WERI-Rb-1 (cell line): ENCODE results near the gene PTPN12.

Experiments
- DNase-seq: peaks from one replicate; pipeline ENCODE4 v3.0.0-alpha.2; 2020
- H3K27ac ChIP-seq: fragments of 250-450 bp; sonication (Bioruptor Pico); 2 replicates; pipeline ENCODE4 v1.5.1; 2020; ENCODE audit warnings: mild to moderate bottlenecking, moderate library complexity
- H3K27me3 ChIP-seq: fragments of 250-450 bp; sonication (Bioruptor Pico); 2 replicates; pipeline ENCODE4 v1.5.1; 2021; ENCODE audit warnings: mild to moderate bottlenecking, low read depth, moderate library complexity; ENCODE audit not compliant: insufficient read depth, severe bottlenecking
- H3K36me3 ChIP-seq: fragments of 250-450 bp; sonication (Bioruptor Pico); 2 replicates; pipeline ENCODE4 v1.5.1; 2020; ENCODE audit warnings: mild to moderate bottlenecking, moderate library complexity
- H3K4me3 ChIP-seq: 2 replicates; pipeline ENCODE4 v1.5.1; 2011; ENCODE audit warnings: low read depth, mild to moderate bottlenecking, control low read depth, low read length
- H3K9me3 ChIP-seq: fragments of 250-450 bp; sonication (Bioruptor Pico); 2 replicates; pipeline ENCODE4 v1.5.1; 2021; ENCODE audit warnings: mild to moderate bottlenecking, moderate library complexity; ENCODE audit not compliant: severe bottlenecking
- TF ChIP-seq, protein P1 (sequence below): IDR thresholded peaks from 2 replicates; pipeline ENCODE4 v1.5.1; 2011; ENCODE audit warnings: low read depth, mild to moderate bottlenecking, control low read depth, inconsistent platforms, low read length

Gene PTPN12

DNA sequence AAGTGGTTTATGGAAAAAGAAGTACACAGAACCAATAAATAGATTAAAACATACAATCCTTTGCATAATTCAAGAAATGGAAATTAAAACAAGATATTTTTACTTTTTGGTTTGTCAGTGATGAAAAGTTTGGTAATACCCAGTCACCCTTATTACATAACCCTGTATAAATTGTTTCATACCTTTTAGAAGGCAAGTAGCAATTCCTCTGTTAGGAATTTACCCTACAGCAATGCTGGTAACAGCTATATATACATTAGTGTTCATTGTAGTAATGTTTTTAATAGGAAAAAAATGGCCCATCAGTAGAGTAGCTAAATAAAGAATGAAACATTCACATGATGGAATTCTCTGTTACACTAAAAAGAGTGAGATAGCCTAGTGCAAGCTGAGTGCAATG is 42.7 kb downstream of the PTPN12 start:
- TF ChIP-seq, protein P1, sequence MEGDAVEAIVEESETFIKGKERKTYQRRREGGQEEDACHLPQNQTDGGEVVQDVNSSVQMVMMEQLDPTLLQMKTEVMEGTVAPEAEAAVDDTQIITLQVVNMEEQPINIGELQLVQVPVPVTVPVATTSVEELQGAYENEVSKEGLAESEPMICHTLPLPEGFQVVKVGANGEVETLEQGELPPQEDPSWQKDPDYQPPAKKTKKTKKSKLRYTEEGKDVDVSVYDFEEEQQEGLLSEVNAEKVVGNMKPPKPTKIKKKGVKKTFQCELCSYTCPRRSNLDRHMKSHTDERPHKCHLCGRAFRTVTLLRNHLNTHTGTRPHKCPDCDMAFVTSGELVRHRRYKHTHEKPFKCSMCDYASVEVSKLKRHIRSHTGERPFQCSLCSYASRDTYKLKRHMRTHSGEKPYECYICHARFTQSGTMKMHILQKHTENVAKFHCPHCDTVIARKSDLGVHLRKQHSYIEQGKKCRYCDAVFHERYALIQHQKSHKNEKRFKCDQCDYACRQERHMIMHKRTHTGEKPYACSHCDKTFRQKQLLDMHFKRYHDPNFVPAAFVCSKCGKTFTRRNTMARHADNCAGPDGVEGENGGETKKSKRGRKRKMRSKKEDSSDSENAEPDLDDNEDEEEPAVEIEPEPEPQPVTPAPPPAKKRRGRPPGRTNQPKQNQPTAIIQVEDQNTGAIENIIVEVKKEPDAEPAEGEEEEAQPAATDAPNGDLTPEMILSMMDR: no peak
- H3K4me3 ChIP-seq: no peak overlapping the region
- no peaks in the 10 kb centered on the region for H3K27me3 ChIP-seq
- DNase-seq: no peak
- H3K9me3 ChIP-seq: no peaks in the 10 kb centered on the region
- H3K27ac ChIP-seq: no peak overlapping the region
- peaks cover 27% of the 10 kb centered on the region for H3K36me3 ChIP-seq

DNA sequence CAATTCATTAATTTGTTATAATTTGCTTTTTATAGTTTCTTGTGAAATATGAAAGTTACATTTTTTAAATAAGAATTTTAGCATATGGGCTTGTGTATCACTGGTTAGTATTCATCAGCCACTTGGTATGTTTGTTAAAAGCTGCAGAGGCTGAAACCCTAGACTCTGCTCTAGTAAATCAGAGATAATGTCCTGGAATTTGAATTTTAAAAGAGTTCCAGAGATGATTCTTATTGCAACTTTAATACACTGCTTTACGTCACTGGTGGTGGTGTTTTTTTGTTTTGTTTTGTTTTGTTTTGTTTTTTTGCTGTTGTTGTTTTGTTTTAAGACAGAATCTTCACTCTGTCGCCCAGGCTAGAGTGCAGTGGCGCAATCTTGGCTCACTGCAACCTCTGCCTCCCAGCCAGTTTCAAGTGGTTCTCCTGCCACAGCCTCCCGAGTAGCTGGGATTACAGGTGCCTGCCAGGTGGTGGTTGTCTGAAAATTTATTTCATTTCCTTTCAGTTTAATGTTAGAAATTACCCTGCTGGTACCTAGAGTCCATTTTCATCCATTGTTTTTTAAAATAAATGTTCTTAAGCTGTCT is 43.8 kb downstream of the PTPN12 start:
- no peaks in the 10 kb centered on the region for H3K27me3 ChIP-seq
- no peaks in the 10 kb centered on the region for H3K9me3 ChIP-seq
- DNase-seq: no peak
- TF ChIP-seq, protein P1: no peak
- no peak overlapping the region for H3K4me3 ChIP-seq
- no peak overlapping the region for H3K27ac ChIP-seq
- peaks cover 26% of the 10 kb centered on the region for H3K36me3 ChIP-seq

DNA sequence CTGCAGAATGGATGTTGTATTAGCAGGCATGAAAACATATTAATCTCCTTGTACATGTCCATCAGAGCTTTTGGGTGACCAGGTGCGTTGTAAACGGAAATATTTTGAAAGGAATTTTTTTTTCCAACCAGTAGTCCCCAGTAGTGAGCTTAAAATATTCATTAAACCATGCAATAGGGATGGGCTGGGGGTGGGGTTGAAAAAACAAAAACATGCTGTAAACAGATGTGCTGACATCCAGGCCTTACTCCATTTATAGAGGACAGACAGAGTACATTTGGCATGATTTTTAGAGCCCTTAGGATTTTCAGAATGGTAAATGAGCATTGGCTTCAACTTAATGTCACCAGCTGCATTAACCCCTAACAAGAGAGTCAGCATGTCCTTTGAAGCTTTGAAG is 50.2 kb downstream of the PTPN12 start:
- Histone ChIP-seq H3K9me3 (no peaks in the 10 kb centered on the region), H3K4me3 (no peak overlapping the region), H3K36me3 (peaks cover 26% of the 10 kb centered on the region), H3K27me3 (no peaks in the 10 kb centered on the region), H3K27ac (no peak overlapping the region)
- no peak for DNase-seq
- TF ChIP-seq, protein P1: no peak

DNA sequence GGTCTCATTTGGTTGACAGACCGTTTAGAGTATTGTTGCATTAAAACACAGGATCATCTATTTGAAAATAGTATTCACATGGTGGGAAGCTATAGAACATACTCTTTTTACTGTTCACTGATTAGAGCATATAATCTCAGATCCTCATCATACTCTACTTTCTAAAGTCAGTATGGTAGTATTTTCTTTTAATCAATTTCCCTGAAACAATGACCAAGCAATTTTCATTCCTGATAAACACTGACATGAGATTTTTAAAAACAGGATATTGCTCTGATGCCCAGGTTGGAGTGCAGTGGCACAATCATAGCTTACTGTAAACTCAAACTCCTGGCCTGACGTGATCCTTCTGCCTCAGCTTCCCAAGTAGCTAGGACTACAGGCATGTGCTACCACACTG is 63.9 kb downstream of the PTPN12 start:
- Histone ChIP-seq H3K4me3 (no peak overlapping the region), H3K27me3 (no peaks in the 10 kb centered on the region), H3K27ac (no peak overlapping the region), H3K9me3 (no peaks in the 10 kb centered on the region), H3K36me3 (peaks cover 42% of the 10 kb centered on the region)
- no peak for DNase-seq
- TF ChIP-seq, protein P1: no peak

DNA sequence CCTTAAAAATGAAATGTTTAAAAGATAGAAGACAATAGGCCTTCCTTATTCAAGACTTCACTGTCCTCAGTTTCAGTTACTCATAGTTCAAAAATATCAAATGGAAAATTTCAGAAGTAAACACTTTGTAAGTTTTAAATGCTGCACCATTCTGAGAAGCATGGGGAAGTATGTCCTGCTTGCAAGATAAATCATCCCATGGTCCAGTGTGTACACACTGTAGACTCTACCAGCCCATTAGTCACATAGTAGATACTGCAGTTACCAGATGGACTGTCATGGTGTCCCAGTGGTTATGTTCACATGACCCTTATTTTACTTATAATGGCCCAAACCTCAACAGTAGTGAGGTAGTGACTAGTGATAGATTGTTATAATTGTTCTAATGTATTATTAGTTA is 69.5 kb downstream of the PTPN12 start:
- no peaks in the 10 kb centered on the region for H3K27me3 ChIP-seq
- no peak overlapping the region for H3K27ac ChIP-seq
- no peaks in the 10 kb centered on the region for H3K9me3 ChIP-seq
- TF ChIP-seq, protein P1: no peak
- H3K36me3 ChIP-seq: peaks cover 24% of the 10 kb centered on the region
- H3K4me3 ChIP-seq: no peak overlapping the region
- no peak for DNase-seq

DNA sequence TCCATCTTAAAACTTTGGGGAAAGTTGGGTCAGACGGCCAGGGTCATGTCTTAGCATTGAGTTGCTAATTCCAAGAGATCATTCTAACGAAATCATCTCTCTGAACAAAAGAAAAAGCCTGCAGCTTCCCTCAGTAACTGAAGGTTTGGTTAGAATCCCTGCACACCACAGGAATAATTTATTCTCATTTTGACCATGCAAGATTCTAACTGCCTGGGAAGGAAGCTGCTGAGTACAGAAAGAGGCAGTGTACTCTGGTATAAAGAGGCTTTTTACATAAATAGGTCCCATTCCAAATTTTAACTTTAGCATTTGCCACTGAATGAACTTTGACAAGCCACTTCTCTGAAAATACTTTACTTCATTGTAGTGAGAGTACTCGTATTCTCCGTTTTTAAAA is 82.2 kb downstream of the PTPN12 start:
- no peak for DNase-seq
- H3K27ac ChIP-seq: no peak overlapping the region
- peaks cover 28% of the 10 kb centered on the region for H3K36me3 ChIP-seq

More for the DNA sequence above, 82.2 kb downstream of the PTPN12 start:
- no peaks in the 10 kb centered on the region for H3K9me3 ChIP-seq
- H3K4me3 ChIP-seq: no peak overlapping the region
- TF ChIP-seq, protein P1: no peak
- H3K27me3 ChIP-seq: no peaks in the 10 kb centered on the region
